Mammary epithelial cell (primary cell): Measurements from ENCODE around the gene CPNE2.

Experiments used
- EZH2 ChIP-seq: IDR thresholded peaks from 2 replicates; pipeline ENCODE4 v1.6.1; 2012; ENCODE audit warnings: low read length, inconsistent platforms, borderline replicate concordance
- TF ChIP-seq, protein P1 (sequence below), 2 donors: IDR thresholded peaks in 1 of 2; conservative IDR thresholded peaks in 1 of 2; 2 replicates each; pipeline ENCODE4 v1.5.1; 2011 to 2012; ENCODE audit warnings: inconsistent platforms in 2 of 2, low read length in 2 of 2, mild to moderate bottlenecking in 2 of 2, control low read depth in 1 of 2, low read depth in 1 of 2; ENCODE audit not compliant: insufficient read depth in 1 of 2; ENCODE audit errors: extremely low read depth in 1 of 2

DNA sequence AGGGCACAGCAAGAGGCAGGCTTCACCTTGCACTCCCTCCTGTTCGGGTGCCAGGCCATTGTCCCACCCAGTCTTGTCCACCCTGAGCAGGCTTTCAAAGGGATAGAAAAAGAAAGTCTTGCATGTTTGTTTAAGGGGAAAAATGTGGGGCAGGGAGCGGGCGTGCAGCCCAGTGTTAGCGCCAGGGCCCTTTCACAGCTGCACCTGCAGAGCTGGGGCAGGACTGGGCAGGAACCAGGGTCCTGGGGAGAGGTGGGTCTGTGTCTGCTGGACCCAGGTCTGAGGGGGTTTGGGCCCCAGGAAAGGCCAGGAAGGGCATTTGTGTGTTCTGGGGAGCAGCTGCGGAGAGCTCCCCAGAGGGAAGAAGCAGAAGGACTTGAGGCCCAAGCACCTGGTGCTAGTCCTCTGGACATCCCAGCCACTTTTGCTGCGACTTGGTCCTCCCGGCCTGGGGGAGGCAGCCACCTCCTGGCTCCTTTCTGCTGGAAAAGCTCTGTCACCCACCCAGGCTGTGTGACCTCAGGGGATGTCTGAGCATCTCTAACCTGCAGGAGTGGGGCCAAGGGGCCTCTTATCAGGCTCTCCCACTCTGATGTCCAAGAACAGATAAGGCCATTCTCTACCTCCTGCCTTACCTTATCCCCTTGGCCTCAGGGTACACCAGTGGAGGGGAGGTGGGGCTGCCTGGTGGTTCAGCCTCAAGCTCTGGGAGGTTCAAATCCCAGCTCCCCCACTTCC, 48.7 kb downstream of the CPNE2 start:
- TF ChIP-seq, protein P1, sequence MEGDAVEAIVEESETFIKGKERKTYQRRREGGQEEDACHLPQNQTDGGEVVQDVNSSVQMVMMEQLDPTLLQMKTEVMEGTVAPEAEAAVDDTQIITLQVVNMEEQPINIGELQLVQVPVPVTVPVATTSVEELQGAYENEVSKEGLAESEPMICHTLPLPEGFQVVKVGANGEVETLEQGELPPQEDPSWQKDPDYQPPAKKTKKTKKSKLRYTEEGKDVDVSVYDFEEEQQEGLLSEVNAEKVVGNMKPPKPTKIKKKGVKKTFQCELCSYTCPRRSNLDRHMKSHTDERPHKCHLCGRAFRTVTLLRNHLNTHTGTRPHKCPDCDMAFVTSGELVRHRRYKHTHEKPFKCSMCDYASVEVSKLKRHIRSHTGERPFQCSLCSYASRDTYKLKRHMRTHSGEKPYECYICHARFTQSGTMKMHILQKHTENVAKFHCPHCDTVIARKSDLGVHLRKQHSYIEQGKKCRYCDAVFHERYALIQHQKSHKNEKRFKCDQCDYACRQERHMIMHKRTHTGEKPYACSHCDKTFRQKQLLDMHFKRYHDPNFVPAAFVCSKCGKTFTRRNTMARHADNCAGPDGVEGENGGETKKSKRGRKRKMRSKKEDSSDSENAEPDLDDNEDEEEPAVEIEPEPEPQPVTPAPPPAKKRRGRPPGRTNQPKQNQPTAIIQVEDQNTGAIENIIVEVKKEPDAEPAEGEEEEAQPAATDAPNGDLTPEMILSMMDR (conservative IDR thresholded peaks at IDR 0.05 in 1 of 2, IDR thresholded peaks at IDR 0.05 in 1 of 2; ENCODE audit: extremely low read depth in 1 of 2, insufficient read depth in 1 of 2, low read depth in 1 of 2, low read length in 2 of 2) = no peak
- TF ChIP-seq EZH2 = no peak
